HFF-Myc (cell line): ENCODE data around the gene CAMSAP2.
"Not testable (repeated sequence)": the region's sequence is repeated elsewhere in the genome, so short reads cannot be mapped to it uniquely, and the experiment has no call there.

ENCODE experiments used
- DNase-seq: peaks from one replicate; pipeline ENCODE4 v3.0.0-alpha.2; 2011; ENCODE audit warnings: low read depth; ENCODE audit errors: extremely low read depth
- H3K4me3 ChIP-seq: replicated peaks from 2 replicates; pipeline ENCODE4 v1.5.1; 2011; ENCODE audit warnings: low read depth, mild to moderate bottlenecking, control low read depth, low read length
- TF ChIP-seq, protein P1 (sequence below): IDR thresholded peaks from 2 replicates; pipeline ENCODE4 v1.5.1; 2012; ENCODE audit warnings: mild to moderate bottlenecking, low read depth, low read length, control low read depth; ENCODE audit errors: missing control alignments

Gene CAMSAP2

DNA sequence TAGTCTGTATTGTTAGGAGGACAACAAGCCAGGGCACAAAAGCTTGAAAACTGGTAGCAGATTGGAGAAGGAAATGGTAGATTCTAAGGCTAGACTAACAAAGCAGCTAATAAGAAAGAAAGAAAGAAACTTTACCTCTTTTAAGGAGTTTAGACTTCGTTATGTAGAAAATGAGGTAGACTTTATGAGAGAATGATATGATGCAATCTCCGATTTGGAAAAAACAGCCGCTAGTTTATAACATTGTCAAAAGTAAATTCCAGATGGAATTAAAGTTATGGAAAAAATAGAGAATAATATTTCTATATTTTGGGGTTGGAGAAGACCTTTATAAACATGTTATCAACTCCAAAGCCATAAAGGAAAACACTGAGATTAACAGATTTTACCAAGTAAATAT lies 67.0 kb downstream of the CAMSAP2 start:
- TF ChIP-seq, protein P1, sequence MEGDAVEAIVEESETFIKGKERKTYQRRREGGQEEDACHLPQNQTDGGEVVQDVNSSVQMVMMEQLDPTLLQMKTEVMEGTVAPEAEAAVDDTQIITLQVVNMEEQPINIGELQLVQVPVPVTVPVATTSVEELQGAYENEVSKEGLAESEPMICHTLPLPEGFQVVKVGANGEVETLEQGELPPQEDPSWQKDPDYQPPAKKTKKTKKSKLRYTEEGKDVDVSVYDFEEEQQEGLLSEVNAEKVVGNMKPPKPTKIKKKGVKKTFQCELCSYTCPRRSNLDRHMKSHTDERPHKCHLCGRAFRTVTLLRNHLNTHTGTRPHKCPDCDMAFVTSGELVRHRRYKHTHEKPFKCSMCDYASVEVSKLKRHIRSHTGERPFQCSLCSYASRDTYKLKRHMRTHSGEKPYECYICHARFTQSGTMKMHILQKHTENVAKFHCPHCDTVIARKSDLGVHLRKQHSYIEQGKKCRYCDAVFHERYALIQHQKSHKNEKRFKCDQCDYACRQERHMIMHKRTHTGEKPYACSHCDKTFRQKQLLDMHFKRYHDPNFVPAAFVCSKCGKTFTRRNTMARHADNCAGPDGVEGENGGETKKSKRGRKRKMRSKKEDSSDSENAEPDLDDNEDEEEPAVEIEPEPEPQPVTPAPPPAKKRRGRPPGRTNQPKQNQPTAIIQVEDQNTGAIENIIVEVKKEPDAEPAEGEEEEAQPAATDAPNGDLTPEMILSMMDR, result no peak
- no peak overlapping the region for H3K4me3 ChIP-seq
- DNase-seq, result no peak

GRCh38 chr1:200808846-200809245 lies 70.2 kb downstream of the CAMSAP2 start:
- H3K4me3 ChIP-seq, result no peak overlapping the region
- DNase-seq, result no peak
- TF ChIP-seq, protein P1, result no peak

- TF ChIP-seq, protein P1, result no peak
- DNase-seq, result no peak
- no peak overlapping the region for H3K4me3 ChIP-seq
Observed at GRCh38 chr1:200811704-200812103, 73.0 kb downstream of the CAMSAP2 start.

GRCh38 chr1:200816624-200817224 lies 78.0 kb downstream of the CAMSAP2 start:
- DNase-seq, H3K4me3 ChIP-seq: not testable (repeated sequence)

DNA sequence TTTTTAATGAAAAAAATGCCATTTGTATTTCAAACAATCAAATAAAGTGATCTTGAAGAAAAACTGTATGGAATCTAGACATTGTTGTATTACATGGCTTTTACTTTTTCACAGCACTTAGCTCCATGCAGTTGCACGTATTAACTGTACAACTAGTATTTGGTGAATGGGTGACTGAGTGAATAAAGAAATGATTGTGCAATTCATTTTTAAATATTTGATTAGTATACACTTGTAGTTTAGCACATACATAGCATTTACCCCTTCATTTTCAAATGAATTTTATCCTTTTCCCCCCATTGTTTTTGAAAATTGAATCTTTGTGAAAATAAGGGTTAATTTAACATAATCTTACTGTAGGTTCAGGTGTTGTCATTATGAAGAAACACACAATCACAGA lies 79.6 kb downstream of the CAMSAP2 start:
- no peak for DNase-seq
- TF ChIP-seq, protein P1, result no peak
- no peak overlapping the region for H3K4me3 ChIP-seq

- TF ChIP-seq, protein P1, result no peak
- H3K4me3 ChIP-seq, result no peak overlapping the region
- DNase-seq, result no peak
Observed at GRCh38 chr1:200819726-200820125, 81.0 kb downstream of the CAMSAP2 start.

DNA sequence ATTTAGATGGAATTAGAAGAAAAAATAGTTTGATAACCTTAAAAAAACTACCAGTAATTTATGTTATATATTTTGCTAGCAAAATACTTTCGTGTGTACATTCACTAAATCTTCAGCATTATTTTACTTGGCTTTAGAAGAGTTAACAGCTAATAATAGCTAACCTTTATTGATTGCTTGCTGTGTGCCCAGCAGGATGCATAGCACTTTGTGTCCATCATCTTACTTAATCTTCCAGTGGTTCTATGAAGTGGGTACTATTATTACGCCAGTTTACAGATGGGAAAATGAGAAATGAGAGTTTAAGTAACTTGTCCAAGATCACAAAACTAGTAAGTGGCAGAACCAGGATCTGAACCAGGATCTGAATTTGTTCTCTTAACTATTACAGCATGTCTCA lies 92.4 kb downstream of the CAMSAP2 start:
- no peak for DNase-seq
- H3K4me3 ChIP-seq, result no peak overlapping the region
- TF ChIP-seq, protein P1, result no peak
